H1 (cell line): Measurements from ENCODE around the gene SLC15A2. TPM values are rescaled to one million over a fixed set of nuclear protein-coding genes. Genes with fewer than 3 reads are reported as not detected.

Experiments
- BCL11A ChIP-seq, 2 experiments: IDR thresholded peaks; one replicate each; pipeline ENCODE4 v1.6.1; 2011; ENCODE audit warnings: low read depth in 2 of 2, low read length in 2 of 2, mild to moderate bottlenecking in 2 of 2
- BRCA1 ChIP-seq: IDR thresholded peaks from 2 replicates; pipeline ENCODE4 v1.6.1; 2012; ENCODE audit warnings: low read depth, low read length, improper control_type of control experiment
- JUND ChIP-seq: IDR thresholded peaks from 2 replicates; pipeline ENCODE4 v1.6.1; 2011; ENCODE audit warnings: mild to moderate bottlenecking, improper control_type of control experiment, low read length
- KDM1A ChIP-seq: fragments of 200-600, 300-600 bp; sonication (generic); IDR thresholded peaks from 2 replicates; pipeline ENCODE4 v1.7.1; 2016; ENCODE audit warnings: mild to moderate bottlenecking, low read length, borderline replicate concordance
- KDM4A ChIP-seq: IDR thresholded peaks from one replicate; pipeline ENCODE4 v1.7.1; 2012; ENCODE audit warnings: low read depth, mild to moderate bottlenecking, moderate library complexity, low read length, inconsistent platforms; ENCODE audit not compliant: severe bottlenecking
- RAD21 ChIP-seq, 2 experiments: IDR thresholded peaks in 1 of 2; conservative IDR thresholded peaks in 1 of 2; 2 replicates each; pipeline ENCODE4 v1.6.1; 2011; ENCODE audit warnings: low read depth in 2 of 2, low read length in 2 of 2, improper control_type of control experiment in 1 of 2, inconsistent platforms in 1 of 2, mild to moderate bottlenecking in 1 of 2, moderate library complexity in 1 of 2
- SIRT6 ChIP-seq: IDR thresholded peaks from one replicate; pipeline ENCODE4 v1.7.1; 2012; ENCODE audit warnings: low read length, inconsistent platforms
- SP2 ChIP-seq: IDR thresholded peaks from 2 replicates; pipeline ENCODE4 v1.6.1; 2012; ENCODE audit warnings: mild to moderate bottlenecking, low read length, inconsistent platforms
- SP4 ChIP-seq: IDR thresholded peaks from 2 replicates; pipeline ENCODE4 v1.6.1; 2012; ENCODE audit warnings: low read length, inconsistent platforms
- TEAD4 ChIP-seq: IDR thresholded peaks from 2 replicates; pipeline ENCODE4 v1.6.1; 2012; ENCODE audit warnings: low read depth, low read length, inconsistent platforms, mixed read lengths
- polyA plus RNA-seq, 7 experiments: library from polyadenylated mRNA; depleted of rRNA in 3 of 7; stranded (reverse) in 5 of 7; unstranded in 2 of 7; fragments of >200 nt in 5 of 7; fragments of 200-250 nt in 2 of 7; gene quantifications; 1 replicate in 5 of 7; 2 replicates in 1 of 7; 4 replicates in 1 of 7; pipeline versions ENCODE4 v1.2.1 to v1.2.3, GENCODE V29; 2011 to 2013; ENCODE audit warnings: missing spikeins in 2 of 7, mixed read lengths in 2 of 7
- total RNA-seq: library from RNA; stranded (reverse); fragmentation: NEBNext Ultra II Directional; extraction: Animal tissue kit (Norgen Biotek cat#: 25700); gene quantifications from 2 replicates; pipeline ENCODE4 v1.2.1, GENCODE V29; 2021

The SLC15A2 gene
- total and polyA plus RNA-seq, 2 of the 8 experiments (the other 6 are each of a cell fraction or from before 2014, with no cell fraction given), result 2.0 to 3.6 TPM

DNA sequence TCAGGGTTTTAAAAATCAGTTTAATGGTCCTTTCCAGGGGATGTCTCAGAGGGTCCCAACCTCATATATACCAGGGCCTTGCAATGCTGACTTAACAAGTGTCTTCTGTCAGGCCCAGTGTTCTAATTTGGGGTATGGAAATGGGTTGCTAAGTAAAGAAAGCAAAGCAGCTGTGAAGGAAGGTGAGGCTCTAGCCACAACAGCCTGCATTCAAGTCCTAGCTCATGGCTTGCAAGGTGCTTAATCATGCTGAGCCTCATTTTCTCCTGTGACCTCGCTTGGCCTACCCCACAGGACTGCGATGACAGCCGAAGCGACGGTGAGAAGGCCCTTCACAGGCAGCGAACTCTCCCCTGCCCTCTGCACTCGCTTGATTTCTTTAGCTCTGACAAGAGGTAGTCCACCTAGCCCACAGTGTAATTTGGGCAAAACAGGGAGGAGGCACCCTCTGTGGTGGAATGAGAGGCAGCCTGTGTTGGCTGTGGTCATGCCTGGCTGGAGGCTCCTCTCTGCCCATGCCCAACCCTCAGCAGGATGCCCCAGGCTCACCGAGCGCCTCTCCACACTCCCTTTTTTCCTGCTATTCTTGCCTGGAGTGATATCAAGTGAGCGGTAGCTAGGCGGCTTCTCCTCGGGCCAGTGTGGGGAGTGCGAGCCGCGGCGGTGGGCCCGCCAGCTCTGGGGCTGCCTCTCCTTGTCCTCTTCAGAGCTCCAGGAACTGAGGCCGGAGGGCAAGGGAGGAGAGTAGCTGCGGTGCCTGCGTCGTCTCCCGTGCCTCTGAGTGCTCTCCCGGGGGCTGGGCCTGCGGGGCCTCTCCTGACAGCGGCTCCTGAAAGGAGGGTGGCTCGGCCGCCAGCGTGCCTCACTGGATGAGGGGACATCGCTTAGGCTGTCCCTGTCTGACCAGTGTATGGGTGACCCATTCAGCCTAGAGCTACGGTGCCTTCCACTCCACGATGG, 98.7 kb downstream of the SLC15A2 start (continued):
- TF ChIP-seq BRCA1, result no peak
- TF ChIP-seq SIRT6, result no peak
- no peak for TF ChIP-seq TEAD4
- TF ChIP-seq KDM4A, result no peak
- TF ChIP-seq KDM1A, result no peak
- TF ChIP-seq JUND, result no peak
- TF ChIP-seq RAD21 (IDR thresholded peaks at IDR 0.05 in 1 of 2, conservative IDR thresholded peaks at IDR 0.05 in 1 of 2; ENCODE audit: low read depth in 2 of 2, low read length in 2 of 2), result no peak
- no peak for TF ChIP-seq SP2
- no peak for TF ChIP-seq BCL11A (IDR thresholded peaks at IDR 0.05; ENCODE audit: low read depth in 2 of 2, low read length in 2 of 2)
- no peak for TF ChIP-seq SP4

Other genes starting within 250 kb of the SLC15A2 start
- gene HCLS1, start 233.5 kb upstream of the SLC15A2 start, total RNA-seq, result 0.86 and 1.3 TPM in 2 replicates
- gene HCLS1, start 233.5 kb upstream of the SLC15A2 start, polyA plus RNA-seq (2011; rRNA removed), result 0.46 and 0.53 TPM in 2 replicates
- 27.3 and 28.5 TPM in 2 replicates for gene GOLGB1, start 144.7 kb upstream of the SLC15A2 start, total RNA-seq
- gene GOLGB1, start 144.7 kb upstream of the SLC15A2 start, polyA plus RNA-seq (2011; rRNA removed), result 3.9 and 5.9 TPM in 2 replicates
- gene IQCB1, start 59.3 kb upstream of the SLC15A2 start, total RNA-seq, result 28.9 and 31.2 TPM in 2 replicates
- 10.7 and 21.7 TPM in 2 replicates for gene IQCB1, start 59.3 kb upstream of the SLC15A2 start, polyA plus RNA-seq (2011; rRNA removed)
- gene EAF2, start 59.2 kb upstream of the SLC15A2 start, total RNA-seq, result 6.0 and 6.6 TPM in 2 replicates
- gene EAF2, start 59.2 kb upstream of the SLC15A2 start, polyA plus RNA-seq (2011; rRNA removed), result 2.0 and 3.6 TPM in 2 replicates
- gene ILDR1, start 127.8 kb downstream of the SLC15A2 start, total RNA-seq, result 1.6 and 1.8 TPM in 2 replicates
- 1.8 and 2.7 TPM in 2 replicates for gene ILDR1, start 127.8 kb downstream of the SLC15A2 start, polyA plus RNA-seq (2011; rRNA removed)
- gene CD86, start 161.0 kb downstream of the SLC15A2 start, total RNA-seq, result 0.30 and 0.40 TPM in 2 replicates
- gene CD86, start 161.0 kb downstream of the SLC15A2 start, polyA plus RNA-seq (2011; rRNA removed), result 0.11 and 0.12 TPM in 2 replicates